B cell (primary cell): ENCODE measurements around the gene STT3B.

Source experiments
- CTCF ChIP-seq: fragments of 200-600 bp; IDR thresholded peaks from one replicate; pipeline ENCODE4 v1.8.0; 2022; ENCODE audit warnings: antibody characterized with exemption, mild to moderate bottlenecking
- EZH2 ChIP-seq: IDR thresholded peaks from 2 replicates; pipeline ENCODE4 v1.6.1; 2012; ENCODE audit warnings: borderline replicate concordance, low read depth, mild to moderate bottlenecking, moderate library complexity, low read length; ENCODE audit not compliant: insufficient read depth, poor library complexity, severe bottlenecking

- TF ChIP-seq CTCF (peak; percentile 82), EZH2 (no peak)
These were observed 17.9 kb downstream of the STT3B start for GRCh38 chr3:31550452-31551251.
